C4-2B (cell line): ENCODE data around the gene B3GAT2.

Experiments
- H3K27ac ChIP-seq: fragments of 450-650 bp; 2 replicates; pipeline ENCODE4 v1.5.1; 2017
- ZFX ChIP-seq: fragments of 450-650 bp; IDR thresholded peaks from 2 replicates; pipeline ENCODE4 v1.6.1; 2017
- TF ChIP-seq, protein P1 (sequence below): fragments of 450-650 bp; conservative IDR thresholded peaks from 2 replicates; pipeline ENCODE4 v1.5.1; 2017; ENCODE audit warnings: mild to moderate bottlenecking

The B3GAT2 gene

DNA sequence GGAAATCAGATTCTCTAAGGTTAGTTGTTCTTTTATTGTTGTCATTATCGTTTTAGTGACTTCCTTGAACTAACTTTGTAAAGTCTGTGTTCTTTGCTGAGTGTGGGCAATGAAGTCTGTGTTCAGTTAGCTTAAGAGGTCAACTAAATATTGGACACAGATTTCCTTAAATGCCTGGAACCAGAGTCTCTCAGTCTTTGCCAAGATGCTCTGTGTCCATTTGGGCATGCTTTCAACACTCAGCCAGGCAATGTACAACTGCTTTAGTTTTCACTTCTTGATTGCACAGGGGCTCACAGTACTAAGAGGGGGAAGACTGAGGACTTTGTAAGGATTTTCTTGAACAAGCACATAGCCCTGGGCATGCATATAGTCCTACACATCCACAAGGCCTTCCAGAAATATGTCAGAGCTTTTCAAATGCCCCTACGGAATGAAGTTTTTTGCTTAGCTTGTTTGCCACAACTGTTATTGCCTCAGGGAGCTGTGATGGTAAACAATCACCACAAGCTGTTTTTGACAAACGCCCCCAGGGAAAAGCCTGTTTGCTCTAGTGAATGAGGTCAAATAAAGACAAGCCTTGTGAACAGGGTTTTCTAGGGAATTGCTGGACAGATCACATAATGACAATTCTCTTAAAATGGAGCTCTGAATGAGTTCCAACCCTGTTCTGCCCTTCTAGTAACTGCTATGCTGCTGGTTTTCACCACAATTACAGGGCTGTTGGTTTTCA lies 82.5 kb downstream of the B3GAT2 start:
- no peak overlapping the region for H3K27ac ChIP-seq
- no peak for TF ChIP-seq ZFX

DNA sequence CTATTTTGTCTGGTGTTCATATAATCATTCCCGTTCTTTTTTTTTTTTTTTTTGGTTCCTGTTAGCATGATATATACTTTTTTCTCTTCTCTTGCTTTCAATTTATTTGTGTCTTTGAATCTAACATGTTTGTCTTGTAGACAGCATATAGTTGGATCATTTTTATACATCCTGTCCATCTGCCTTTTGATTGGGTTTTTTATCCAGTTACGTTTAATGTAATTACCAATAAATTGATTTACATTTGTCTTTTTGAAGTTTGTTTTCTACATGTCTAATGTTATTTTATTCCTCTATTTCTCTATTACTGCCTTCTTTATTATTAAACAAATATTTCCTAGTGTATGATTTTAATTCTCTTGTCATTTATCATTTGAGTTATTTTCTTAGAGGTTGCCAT lies 84.4 kb downstream of the B3GAT2 start:
- TF ChIP-seq ZFX = no peak
- TF ChIP-seq, protein P1, sequence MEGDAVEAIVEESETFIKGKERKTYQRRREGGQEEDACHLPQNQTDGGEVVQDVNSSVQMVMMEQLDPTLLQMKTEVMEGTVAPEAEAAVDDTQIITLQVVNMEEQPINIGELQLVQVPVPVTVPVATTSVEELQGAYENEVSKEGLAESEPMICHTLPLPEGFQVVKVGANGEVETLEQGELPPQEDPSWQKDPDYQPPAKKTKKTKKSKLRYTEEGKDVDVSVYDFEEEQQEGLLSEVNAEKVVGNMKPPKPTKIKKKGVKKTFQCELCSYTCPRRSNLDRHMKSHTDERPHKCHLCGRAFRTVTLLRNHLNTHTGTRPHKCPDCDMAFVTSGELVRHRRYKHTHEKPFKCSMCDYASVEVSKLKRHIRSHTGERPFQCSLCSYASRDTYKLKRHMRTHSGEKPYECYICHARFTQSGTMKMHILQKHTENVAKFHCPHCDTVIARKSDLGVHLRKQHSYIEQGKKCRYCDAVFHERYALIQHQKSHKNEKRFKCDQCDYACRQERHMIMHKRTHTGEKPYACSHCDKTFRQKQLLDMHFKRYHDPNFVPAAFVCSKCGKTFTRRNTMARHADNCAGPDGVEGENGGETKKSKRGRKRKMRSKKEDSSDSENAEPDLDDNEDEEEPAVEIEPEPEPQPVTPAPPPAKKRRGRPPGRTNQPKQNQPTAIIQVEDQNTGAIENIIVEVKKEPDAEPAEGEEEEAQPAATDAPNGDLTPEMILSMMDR = no peak
- H3K27ac ChIP-seq = no peak overlapping the region

DNA sequence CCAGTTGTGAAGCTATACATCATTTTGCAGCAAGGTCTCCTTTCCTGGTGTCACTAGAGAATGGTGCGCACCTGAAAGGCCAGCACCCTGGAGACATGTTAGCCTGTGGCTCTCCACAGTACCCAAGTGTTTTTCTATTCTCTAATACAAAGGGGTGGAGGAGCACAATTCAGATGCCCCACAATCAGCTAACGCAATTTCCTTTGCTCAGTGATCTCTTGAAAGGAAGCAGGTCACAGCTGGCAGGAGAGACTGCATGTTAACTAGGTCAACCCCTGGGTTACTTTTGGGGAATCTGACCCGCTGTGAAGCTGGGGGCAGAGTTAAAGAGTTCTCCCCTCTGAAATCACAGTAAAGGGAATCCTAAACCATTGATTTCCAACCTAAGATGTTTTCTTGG lies 92.5 kb downstream of the B3GAT2 start:
- H3K27ac ChIP-seq = no peak overlapping the region
- TF ChIP-seq ZFX = no peak
- TF ChIP-seq, protein P1 = no peak

DNA sequence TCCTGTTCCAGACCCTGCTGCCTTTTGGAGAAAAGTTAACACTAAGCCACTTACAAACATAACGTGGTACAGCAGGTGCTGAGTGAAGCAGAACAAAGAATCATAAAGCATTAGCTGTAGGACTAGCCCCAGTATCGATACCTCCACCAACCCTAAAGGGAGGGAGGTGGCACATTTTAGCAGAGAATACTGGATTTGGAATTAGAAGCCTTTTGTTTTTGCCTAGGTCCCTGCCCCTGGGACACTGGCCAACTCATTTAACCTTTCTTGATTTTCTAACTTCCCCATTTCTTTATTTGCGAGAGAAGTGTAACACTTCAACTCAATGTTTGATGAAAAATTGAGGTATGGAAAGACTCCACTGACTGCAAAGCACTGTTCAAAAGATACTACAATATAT lies 93.5 kb downstream of the B3GAT2 start:
- H3K27ac ChIP-seq = no peak overlapping the region
- no peak for TF ChIP-seq ZFX
- TF ChIP-seq, protein P1 = no peak

DNA sequence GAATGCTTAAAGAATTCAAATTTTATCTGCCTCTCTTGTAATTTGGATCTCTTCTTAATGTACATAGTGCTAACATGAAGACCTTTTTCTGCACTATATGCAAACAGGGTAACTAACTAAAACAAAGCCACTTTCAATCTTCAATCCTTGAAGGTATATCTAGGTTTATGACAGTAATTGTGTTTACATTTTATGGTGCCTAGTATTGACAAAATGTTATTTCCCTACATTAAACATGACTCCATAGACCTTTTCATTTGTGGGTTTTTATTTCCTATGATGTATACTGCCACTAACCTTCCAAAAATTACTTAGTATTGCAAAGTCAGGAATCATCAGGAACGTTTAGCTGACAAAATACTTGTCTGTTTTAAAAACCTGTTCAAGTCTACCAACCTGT lies 95.9 kb downstream of the B3GAT2 start:
- TF ChIP-seq, protein P1 = no peak
- no peak for TF ChIP-seq ZFX
- H3K27ac ChIP-seq = no peak overlapping the region

DNA sequence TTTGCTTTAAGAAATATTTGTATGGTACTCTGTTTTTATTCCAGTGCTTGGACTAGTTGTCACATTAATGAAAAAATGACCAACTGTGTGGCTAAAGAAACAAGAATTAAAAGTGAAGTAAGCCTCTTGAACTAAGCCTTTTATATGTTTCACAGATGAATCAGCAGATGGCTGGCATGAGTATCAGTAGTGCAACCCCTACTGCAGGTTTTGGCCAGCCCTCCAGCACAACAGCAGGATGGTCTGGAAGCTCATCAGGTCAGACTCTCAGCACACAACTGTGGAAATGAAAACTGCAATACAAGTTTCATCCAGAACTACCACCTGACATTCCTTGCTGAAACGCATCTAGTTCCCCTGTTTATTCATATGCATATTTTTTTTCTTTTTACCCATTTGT lies 96.8 kb downstream of the B3GAT2 start:
- H3K27ac ChIP-seq = no peak overlapping the region
- TF ChIP-seq, protein P1 = no peak
- no peak for TF ChIP-seq ZFX

DNA sequence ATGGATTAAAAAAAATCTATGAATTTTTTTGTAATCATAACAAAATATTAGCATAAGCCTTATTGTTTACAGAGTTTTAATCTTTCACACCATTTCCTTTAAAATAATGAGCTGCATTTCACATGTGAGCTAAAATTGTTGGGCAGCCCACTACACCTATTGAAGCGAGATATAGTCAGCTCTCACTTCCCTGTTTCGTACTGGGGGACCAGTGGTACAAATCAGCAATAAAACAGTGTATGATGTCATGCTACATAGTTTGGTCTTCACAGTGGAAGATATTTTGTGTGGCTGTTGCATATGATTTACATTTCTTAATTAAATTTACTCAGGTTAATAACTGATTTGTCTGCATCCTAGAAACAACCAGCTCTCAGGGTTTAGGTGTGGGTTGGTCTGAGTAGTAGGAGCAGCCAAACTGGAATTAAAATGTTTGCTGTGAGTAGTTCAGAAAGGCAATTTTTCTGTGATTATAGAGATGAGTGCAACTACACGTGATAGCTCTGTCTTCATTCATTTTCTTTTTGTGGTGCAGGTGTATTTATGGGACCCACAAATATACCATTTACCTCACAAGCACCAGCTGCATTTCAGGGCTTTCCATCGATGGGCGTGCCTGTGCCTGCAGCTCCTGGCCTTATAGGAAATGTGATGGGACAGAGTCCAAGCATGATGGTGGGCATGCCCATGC lies 99.3 kb downstream of the B3GAT2 start:
- H3K27ac ChIP-seq = no peak overlapping the region
- TF ChIP-seq, protein P1 = no peak
- TF ChIP-seq ZFX = no peak
